M059J (cell line): Measurements from ENCODE around the gene WNT2B. TPM values are rescaled to one million over a fixed set of nuclear protein-coding genes. Genes with fewer than 3 reads are reported as not detected.

Experiments
- DNase-seq: peaks from one replicate; pipeline ENCODE4 v3.0.0-alpha.2; 2012; ENCODE audit warnings: low read depth
- total RNA-seq: library from RNA; depleted of rRNA; stranded (reverse); fragments of >200 nt; shearing (Covaris generic); gene quantifications from 2 replicates; pipeline ENCODE4 v1.2.3, GENCODE V29; 2014; rRNA removed

Gene WNT2B
- total RNA-seq, 1 experiment from 2014 or later, result 0.02 TPM

DNA sequence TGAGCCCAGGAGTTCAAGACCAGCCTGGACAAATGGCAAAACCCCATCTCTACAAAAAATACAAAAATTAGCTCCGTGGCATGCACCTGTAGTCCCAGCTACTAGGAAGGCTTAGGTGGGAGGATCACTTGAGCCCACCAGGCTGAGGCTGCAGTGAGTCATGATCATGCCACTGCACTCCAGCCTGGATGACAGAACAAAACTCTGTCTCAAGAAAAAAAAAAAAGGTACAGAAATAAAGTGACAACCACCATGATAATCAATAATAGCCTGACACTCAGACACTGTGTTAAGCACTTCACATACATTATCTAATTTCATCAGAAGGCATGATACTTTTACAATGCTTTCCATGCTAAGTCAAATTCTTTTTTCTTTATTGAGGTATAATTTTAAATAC, 57.0 kb downstream of the WNT2B start:
- no peak for DNase-seq

DNA sequence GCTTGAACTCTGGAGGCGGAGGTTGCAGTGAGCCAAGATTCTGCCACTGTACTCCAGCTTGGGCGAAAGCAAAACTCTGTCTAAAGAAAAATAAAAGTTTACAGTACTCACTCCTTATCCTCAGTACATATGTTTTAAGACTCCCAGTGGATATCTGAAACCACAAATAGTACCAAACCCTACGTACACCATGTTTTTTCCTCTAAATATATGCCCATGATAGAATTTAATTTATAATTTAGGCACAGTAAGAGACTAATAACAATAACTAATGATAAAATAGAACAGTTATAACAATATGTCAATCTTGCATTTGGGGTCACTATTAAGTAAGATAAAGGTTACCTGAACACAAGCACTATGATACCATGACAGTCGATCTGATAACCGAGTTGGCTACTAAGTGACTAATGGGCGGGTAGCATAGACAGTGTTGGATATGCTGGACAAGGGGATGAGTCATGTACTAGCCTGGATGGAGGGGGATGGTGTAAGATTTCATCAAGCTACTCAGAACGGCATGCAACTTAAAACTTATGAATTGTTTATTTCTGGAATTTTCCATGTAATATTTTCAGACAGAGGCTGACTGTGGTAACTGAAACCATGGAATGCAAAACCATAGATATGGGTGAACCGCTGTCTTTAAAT, 66.5 kb downstream of the WNT2B start:
- peak; percentile 95 for DNase-seq

DNA sequence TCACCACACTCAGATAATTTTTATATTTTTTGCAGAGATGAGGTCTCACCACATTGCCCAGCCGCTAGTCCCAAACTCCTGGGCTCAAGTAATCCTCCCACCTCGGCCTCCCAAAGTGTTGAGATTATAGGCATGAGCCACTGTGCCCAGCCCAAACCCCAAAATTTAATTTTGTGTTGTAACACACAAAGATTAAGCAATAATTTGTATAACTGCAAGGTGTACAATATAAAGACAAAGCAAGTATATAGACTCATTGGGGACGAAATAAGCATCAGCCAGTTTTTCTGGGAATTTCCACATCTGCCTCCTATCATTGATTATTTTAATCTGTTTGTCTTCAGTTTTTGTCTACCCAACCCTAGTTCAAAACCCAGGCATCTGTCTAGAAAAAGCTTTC, 67.5 kb downstream of the WNT2B start:
- no peak for DNase-seq

Other genes with a start within 250 kb of the WNT2B start
- 13.5 and 17.2 TPM in 2 replicates for gene CTTNBP2NL, start 112.8 kb upstream of the WNT2B start, total RNA-seq
- gene ST7L, start 110.2 kb downstream of the WNT2B start, total RNA-seq, result 32.7 and 49.6 TPM in 2 replicates
- gene CAPZA1, start 110.9 kb downstream of the WNT2B start, total RNA-seq, result 190 and 259 TPM in 2 replicates
- gene MOV10, start 165.7 kb downstream of the WNT2B start, total RNA-seq, result 51.5 and 96.3 TPM in 2 replicates
- 497 and 506 TPM in 2 replicates for gene RHOC, start 198.2 kb downstream of the WNT2B start, total RNA-seq
- 1.3 and 1.5 TPM in 2 replicates for gene PPM1J, start 206.4 kb downstream of the WNT2B start, total RNA-seq